Natural killer cell (primary cell): ENCODE measurements around the gene CNDP2. TPM values are rescaled to one million over a fixed set of nuclear protein-coding genes. Genes with fewer than 3 reads are reported as not detected.

ENCODE experiments used
- ATAC-seq, 3 donors: fragments of 150-1000 bp in 2 of 3; fragments of 200-7000 bp in 1 of 3; cut with Tn5 transposase; 1 replicate in 1 of 3; 2 replicates in 2 of 3; pipeline ENCODE4 v1.10.0; 2021; ENCODE audit warnings: mild to moderate bottlenecking in 2 of 3, moderate library complexity in 2 of 3
- DNase-seq, 2 donors: peaks; one replicate each; pipeline versions ENCODE4 v3.0.0 to v3.0.0-alpha.2; 2013 to 2021; ENCODE audit warnings: mixed read lengths in 1 of 2
- H3K27ac ChIP-seq: one replicate; pipeline ENCODE4 v1.5.1; 2013; ENCODE audit warnings: mild to moderate bottlenecking, low read length
- H3K27me3 ChIP-seq: one replicate; pipeline ENCODE4 v1.6.1; 2013; ENCODE audit warnings: low read length; ENCODE audit not compliant: control insufficient read depth, insufficient read depth
- H3K36me3 ChIP-seq: one replicate; pipeline ENCODE4 v1.6.1; 2013; ENCODE audit warnings: low read length; ENCODE audit not compliant: control insufficient read depth, insufficient read depth
- H3K4me1 ChIP-seq: one replicate; pipeline ENCODE4 v1.6.1; 2013; ENCODE audit warnings: low read length; ENCODE audit not compliant: control insufficient read depth, insufficient read depth
- H3K4me3 ChIP-seq: one replicate; pipeline ENCODE4 v1.5.1; 2013; ENCODE audit warnings: low read length
- H3K9me3 ChIP-seq: one replicate; pipeline ENCODE4 v1.6.1; 2013; ENCODE audit warnings: low read length; ENCODE audit not compliant: control insufficient read depth, insufficient read depth
- H3K27ac Mint-ChIP-seq, 2 donors: one replicate each; pipeline ENCODE4 v1.8.0; 2022; ENCODE audit warnings: mild to moderate bottlenecking in 2 of 2, mixed read lengths in 2 of 2, moderate library complexity in 1 of 2
- H3K27me3 Mint-ChIP-seq, 2 donors: one replicate each; pipeline ENCODE4 v1.8.0; 2022; ENCODE audit warnings: low read depth in 2 of 2, mixed read lengths in 2 of 2
- H3K36me3 Mint-ChIP-seq: one replicate; pipeline ENCODE4 v1.8.0; 2022; ENCODE audit warnings: mixed read lengths
- H3K4me1 Mint-ChIP-seq, 2 donors: one replicate each; pipeline ENCODE4 v1.8.0; 2022; ENCODE audit warnings: mixed read lengths in 2 of 2
- H3K4me3 Mint-ChIP-seq: one replicate; pipeline ENCODE4 v1.8.0; 2022; ENCODE audit warnings: mild to moderate bottlenecking, moderate library complexity, mixed read lengths
- H3K9me3 Mint-ChIP-seq, 2 donors: one replicate each; pipeline ENCODE4 v1.8.0; 2022; ENCODE audit warnings: mixed read lengths in 2 of 2
- WGBS: methylation state at CpG from one replicate; pipeline ENCODE4 v1.1.7; 2013; ENCODE audit warnings: missing lambda C conversion rate; ENCODE audit not compliant: insufficient coverage; 5-methylcytosine and 5-hydroxymethylcytosine counted together
- intact Hi-C: fragments of 100-400 bp; cut with micrococcal nuclease; formaldehyde crosslinking; loops from one replicate; pipeline ENCODE4 v1.14.2; 2022
- total RNA-seq, 4 donors: library from RNA; stranded (reverse); fragments of 120-200 nt in 1 of 4; gene quantifications; one replicate each; pipeline versions ENCODE4 v1.2.3 to v1.2.4, GENCODE V29; 2013 to 2022
- TF ChIP-seq, protein P1 (sequence below): fragments of 200-600 bp; IDR thresholded peaks from one replicate; pipeline ENCODE4 v1.8.0; 2022; ENCODE audit warnings: antibody characterized with exemption

CNDP2 gene
- total RNA-seq, 3 donors from 2014 or later (not counting 1 experiment from before 2014, with no cell fraction given): 147 to 167 (median 153) TPM

DNA sequence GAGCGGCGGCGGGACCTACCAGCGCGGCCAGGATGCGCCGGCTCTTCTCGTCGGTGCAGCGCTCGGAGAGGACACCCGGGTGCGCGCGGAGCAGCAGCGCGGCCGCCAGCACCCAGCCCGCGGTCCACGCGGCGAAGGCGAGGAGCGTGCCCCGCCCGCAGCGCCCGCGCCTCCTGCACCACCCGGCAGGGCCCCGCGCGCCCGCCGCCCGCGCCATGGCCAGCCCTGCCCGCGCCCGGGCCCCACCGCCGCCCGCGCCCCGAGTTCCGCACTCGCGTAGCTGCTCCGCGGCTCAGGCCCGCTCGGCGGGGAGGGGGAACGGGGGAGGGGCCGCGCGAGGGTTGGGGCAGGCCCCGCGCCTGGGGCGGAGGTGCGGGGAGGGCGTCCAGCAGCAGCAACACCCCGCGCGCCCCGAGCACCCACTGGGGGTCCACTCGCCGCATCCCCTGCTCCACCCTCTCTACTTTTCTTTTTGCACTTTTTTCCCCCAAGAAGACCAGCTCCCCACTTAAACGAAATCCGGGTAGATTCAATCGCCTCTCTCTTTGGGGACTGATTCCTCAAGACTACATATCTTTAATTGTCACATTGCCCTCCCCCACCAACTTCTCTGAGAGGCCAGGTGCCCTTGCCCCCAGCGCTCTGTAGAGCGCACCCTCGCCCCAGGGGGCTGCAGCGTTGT, 39.0 kb upstream of the CNDP2 start, which contains the start of gene DIPK1C:
Gene DIPK1C (minus strand): TSS at position 266 of the 682 bp plus-strand sequence. CDS start 49 bp downstream, at position 217.
- H3K4me3 ChIP-seq: no peak within 1 kb of the TSS
- TF ChIP-seq, protein P1, sequence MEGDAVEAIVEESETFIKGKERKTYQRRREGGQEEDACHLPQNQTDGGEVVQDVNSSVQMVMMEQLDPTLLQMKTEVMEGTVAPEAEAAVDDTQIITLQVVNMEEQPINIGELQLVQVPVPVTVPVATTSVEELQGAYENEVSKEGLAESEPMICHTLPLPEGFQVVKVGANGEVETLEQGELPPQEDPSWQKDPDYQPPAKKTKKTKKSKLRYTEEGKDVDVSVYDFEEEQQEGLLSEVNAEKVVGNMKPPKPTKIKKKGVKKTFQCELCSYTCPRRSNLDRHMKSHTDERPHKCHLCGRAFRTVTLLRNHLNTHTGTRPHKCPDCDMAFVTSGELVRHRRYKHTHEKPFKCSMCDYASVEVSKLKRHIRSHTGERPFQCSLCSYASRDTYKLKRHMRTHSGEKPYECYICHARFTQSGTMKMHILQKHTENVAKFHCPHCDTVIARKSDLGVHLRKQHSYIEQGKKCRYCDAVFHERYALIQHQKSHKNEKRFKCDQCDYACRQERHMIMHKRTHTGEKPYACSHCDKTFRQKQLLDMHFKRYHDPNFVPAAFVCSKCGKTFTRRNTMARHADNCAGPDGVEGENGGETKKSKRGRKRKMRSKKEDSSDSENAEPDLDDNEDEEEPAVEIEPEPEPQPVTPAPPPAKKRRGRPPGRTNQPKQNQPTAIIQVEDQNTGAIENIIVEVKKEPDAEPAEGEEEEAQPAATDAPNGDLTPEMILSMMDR: no peak
- Mint-ChIP-seq H3K27ac (no peak within 1 kb of the TSS), H3K9me3 (no peaks in the 10 kb centered on the region), H3K36me3 (no peaks in the 10 kb centered on the region), H3K27me3 (peaks cover 31 to 47% of the 10 kb centered on the region in 2 donors), H3K4me1 (peaks cover 0 to 5% of the 10 kb centered on the region in 2 donors), H3K4me3 (no peak within 1 kb of the TSS)
- 1% methylated on average over 76 of the region's 76 CpGs for WGBS
- no peaks in the 10 kb centered on the region for H3K9me3 ChIP-seq
- no peaks in the 10 kb centered on the region for H3K36me3 ChIP-seq
- peaks cover 3% of the 10 kb centered on the region for H3K4me1 ChIP-seq
- no peak within 1 kb of the TSS for H3K27ac ChIP-seq
- H3K27me3 ChIP-seq: peaks cover 12% of the 10 kb centered on the region
- intact Hi-C loops: no loop called here
- no peak for ATAC-seq
- DNase-seq: no peak

DNA sequence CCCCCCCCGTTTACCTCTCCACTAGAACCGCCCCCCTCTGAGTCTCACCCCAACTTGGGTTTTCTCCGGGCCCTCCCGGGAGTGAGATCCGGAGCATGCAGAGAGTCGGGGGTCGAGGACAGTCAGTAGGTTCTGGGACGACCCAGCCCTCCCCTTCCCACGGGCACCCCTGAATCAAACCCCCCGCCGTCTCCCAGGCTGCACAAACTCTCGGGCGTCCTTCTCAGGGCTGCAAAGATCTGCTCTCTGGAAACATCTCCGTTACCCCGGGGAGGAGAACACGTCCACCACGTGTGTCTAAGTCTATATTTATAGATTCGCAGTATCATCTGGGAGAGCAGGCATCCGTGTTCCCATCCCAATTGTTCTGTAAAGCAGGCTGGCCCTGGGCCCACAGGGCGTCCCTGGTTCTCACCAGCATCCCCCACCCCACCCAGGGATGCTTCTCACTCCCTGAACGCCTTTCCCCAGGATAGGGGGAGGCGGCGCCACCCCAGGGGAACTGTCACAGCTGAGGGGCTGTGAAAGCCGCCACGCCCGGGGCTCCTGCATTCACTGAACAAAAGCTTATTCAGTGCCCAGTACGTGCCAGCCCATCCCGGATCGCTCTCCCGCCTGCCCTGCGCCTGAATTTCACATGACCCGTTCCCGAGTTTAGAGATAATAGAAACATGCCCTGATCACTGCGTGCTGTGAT, 38.3 kb upstream of the CNDP2 start:
- H3K4me3 Mint-ChIP-seq: no peak overlapping the region

DNA sequence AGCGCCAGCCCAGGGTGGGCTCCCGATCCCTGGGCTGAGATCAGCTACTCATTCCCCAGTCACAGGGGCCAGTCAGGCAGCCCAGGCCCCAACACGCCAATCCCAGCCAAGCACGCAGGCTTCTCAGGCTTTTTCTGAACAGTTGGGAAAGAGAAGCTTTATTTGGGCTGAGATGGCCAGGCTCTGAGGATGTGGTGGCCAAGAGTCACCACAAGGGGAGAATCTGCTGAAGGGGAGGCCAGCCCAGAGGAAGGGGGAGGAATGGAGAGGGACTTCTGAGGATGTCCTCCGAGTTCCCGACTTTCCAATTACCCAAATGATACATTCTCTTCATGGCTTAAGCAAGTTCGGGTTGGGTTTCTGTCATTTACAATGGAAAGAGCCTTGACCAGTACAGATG, 36.3 kb upstream of the CNDP2 start:
- no peak for ATAC-seq
- Mint-ChIP-seq H3K4me3 (no peak overlapping the region), H3K4me1 (peaks cover 0 to 5% of the 10 kb centered on the region in 2 donors), H3K27ac (no peak overlapping the region), H3K9me3 (no peaks in the 10 kb centered on the region), H3K27me3 (peaks cover 29 to 46% of the 10 kb centered on the region in 2 donors), H3K36me3 (no peaks in the 10 kb centered on the region)
- no peaks in the 10 kb centered on the region for H3K9me3 ChIP-seq
- no peak for DNase-seq
- peaks cover 3% of the 10 kb centered on the region for H3K4me1 ChIP-seq
- H3K27ac ChIP-seq: no peak overlapping the region
- H3K36me3 ChIP-seq: no peaks in the 10 kb centered on the region
- peaks cover 9% of the 10 kb centered on the region for H3K27me3 ChIP-seq
- H3K4me3 ChIP-seq: no peak overlapping the region
- 69% methylated on average over 6 of the region's 7 CpGs for WGBS
- intact Hi-C loops: no loop called here
- TF ChIP-seq, protein P1: no peak

More for the DNA sequence above, 38.3 kb upstream of the CNDP2 start:
- ATAC-seq (no peak), DNase-seq (no peak)
- peaks cover 34 to 44% of the 10 kb centered on the region in 2 donors for H3K27me3 Mint-ChIP-seq
- Histone ChIP-seq H3K27ac (no peak overlapping the region), H3K4me1 (peaks cover 3% of the 10 kb centered on the region), H3K27me3 (peaks cover 12% of the 10 kb centered on the region), H3K4me3 (no peak overlapping the region), H3K9me3 (no peaks in the 10 kb centered on the region), H3K36me3 (no peaks in the 10 kb centered on the region)
- no peak overlapping the region for H3K27ac Mint-ChIP-seq
- TF ChIP-seq, protein P1: no peak
- H3K36me3 Mint-ChIP-seq: no peaks in the 10 kb centered on the region
- intact Hi-C loops: no loop called here
- 48% methylated on average over 34 of the region's 34 CpGs for WGBS
- H3K4me1 Mint-ChIP-seq: peaks cover 0 to 5% of the 10 kb centered on the region in 2 donors
- H3K9me3 Mint-ChIP-seq: no peaks in the 10 kb centered on the region
